Lower lobe of right lung (tissue), 2 donors: ENCODE data around the gene QRICH2. TPM values are rescaled to one million over a fixed set of nuclear protein-coding genes. Genes with fewer than 3 reads are reported as not detected.

Experiments used
- ATAC-seq, 2 donors: fragments of 200-7000 bp; cut with Tn5 transposase; one replicate each; pipeline ENCODE4 v1.9.1; 2020 to 2022; ENCODE audit warnings: mild to moderate bottlenecking in 2 of 2, moderate library complexity in 2 of 2
- DNase-seq: peaks from one replicate; pipeline ENCODE4 v3.0.0-alpha.2; 2020
- H3K27ac ChIP-seq: fragments of 200-600 bp; one replicate; pipeline ENCODE4 v1.8.0; 2022
- H3K27me3 ChIP-seq: fragments of 200-600 bp; one replicate; pipeline ENCODE4 v1.8.0; 2022; ENCODE audit warnings: low read depth
- H3K36me3 ChIP-seq: fragments of 200-600 bp; one replicate; pipeline ENCODE4 v1.8.0; 2022; ENCODE audit warnings: mild to moderate bottlenecking
- H3K4me1 ChIP-seq: fragments of 200-600 bp; one replicate; pipeline ENCODE4 v1.8.0; 2022
- H3K4me3 ChIP-seq: fragments of 200-600 bp; one replicate; pipeline ENCODE4 v1.8.0; 2022; ENCODE audit warnings: mild to moderate bottlenecking
- H3K9me3 ChIP-seq: fragments of 200-600 bp; one replicate; pipeline ENCODE4 v1.8.0; 2022
- intact Hi-C: fragments of 100-400 bp; cut with DNase I; formaldehyde crosslinking; loops from one replicate; pipeline ENCODE4 v1.11.0; 2022
- long read RNA-seq: library from polyadenylated mRNA; unstranded; transcript quantifications from one replicate; pipeline ENCODE4 v2.0.0, GENCODE V29; 2021
- total RNA-seq: library from RNA; stranded (reverse); fragmentation: NEBNext Ultra II Directional; extraction: Animal tissue kit (Norgen Biotek cat#: 25700); gene quantifications from one replicate; pipeline ENCODE4 v1.2.1, GENCODE V29; 2021
- TF ChIP-seq, protein P1 (sequence below): fragments of 200-600 bp; IDR thresholded peaks from one replicate; pipeline ENCODE4 v1.8.0; 2022; ENCODE audit warnings: antibody characterized with exemption, mild to moderate bottlenecking
- donor health status: DM: no; HTN: yes; CAD: no; lungs with severe emphysema.

The QRICH2 gene, protein sequence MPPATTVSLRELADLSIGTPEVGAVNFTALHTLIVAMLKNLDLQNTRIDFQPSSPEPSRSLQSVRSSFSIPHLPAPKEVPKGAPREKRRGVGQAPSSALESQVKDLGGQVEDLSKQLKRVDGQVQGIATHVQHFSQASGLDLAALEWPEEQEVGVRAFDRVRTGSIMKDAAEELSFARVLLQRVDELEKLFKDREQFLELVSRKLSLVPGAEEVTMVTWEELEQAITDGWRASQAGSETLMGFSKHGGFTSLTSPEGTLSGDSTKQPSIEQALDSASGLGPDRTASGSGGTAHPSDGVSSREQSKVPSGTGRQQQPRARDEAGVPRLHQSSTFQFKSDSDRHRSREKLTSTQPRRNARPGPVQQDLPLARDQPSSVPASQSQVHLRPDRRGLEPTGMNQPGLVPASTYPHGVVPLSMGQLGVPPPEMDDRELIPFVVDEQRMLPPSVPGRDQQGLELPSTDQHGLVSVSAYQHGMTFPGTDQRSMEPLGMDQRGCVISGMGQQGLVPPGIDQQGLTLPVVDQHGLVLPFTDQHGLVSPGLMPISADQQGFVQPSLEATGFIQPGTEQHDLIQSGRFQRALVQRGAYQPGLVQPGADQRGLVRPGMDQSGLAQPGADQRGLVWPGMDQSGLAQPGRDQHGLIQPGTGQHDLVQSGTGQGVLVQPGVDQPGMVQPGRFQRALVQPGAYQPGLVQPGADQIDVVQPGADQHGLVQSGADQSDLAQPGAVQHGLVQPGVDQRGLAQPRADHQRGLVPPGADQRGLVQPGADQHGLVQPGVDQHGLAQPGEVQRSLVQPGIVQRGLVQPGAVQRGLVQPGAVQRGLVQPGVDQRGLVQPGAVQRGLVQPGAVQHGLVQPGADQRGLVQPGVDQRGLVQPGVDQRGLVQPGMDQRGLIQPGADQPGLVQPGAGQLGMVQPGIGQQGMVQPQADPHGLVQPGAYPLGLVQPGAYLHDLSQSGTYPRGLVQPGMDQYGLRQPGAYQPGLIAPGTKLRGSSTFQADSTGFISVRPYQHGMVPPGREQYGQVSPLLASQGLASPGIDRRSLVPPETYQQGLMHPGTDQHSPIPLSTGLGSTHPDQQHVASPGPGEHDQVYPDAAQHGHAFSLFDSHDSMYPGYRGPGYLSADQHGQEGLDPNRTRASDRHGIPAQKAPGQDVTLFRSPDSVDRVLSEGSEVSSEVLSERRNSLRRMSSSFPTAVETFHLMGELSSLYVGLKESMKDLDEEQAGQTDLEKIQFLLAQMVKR (N-terminal part only)
- 4.5 TPM for total RNA-seq
- long read RNA-seq, partial matches to known transcripts, result 2 of 6 reads
- long read RNA-seq, other reads (novel, unspliced or antisense), result 4 of 6 reads

DNA sequence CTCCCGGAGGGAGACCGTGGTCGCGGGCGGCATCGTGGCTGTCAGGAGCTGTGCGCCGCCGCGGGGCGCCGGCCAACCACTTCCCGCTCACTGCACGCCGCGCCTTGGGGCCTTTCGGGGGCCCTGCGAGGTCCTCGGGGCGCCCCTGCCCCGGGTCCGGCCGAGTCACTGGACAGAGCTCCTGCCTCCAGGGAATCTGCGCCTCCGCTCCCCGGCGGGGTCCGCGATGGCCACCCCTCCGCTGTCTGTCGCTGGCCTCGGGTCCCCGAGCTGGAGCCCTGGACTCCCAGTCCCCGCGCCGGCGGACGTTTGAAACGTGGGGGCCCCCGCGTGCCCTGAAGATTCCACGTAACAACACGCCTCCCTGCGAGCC, at the start of gene QRICH2:
Gene QRICH2, minus strand, starts transcription at position 311 of the 373 bp plus-strand sequence. Its CDS starts 278 bp downstream, at position 33.
- ATAC-seq, result no peak
- no peaks in the 10 kb centered on the region for H3K9me3 ChIP-seq
- intact Hi-C loops, result no loop called here
- H3K4me3 ChIP-seq, result no peak within 1 kb of the TSS
- TF ChIP-seq, protein P1, sequence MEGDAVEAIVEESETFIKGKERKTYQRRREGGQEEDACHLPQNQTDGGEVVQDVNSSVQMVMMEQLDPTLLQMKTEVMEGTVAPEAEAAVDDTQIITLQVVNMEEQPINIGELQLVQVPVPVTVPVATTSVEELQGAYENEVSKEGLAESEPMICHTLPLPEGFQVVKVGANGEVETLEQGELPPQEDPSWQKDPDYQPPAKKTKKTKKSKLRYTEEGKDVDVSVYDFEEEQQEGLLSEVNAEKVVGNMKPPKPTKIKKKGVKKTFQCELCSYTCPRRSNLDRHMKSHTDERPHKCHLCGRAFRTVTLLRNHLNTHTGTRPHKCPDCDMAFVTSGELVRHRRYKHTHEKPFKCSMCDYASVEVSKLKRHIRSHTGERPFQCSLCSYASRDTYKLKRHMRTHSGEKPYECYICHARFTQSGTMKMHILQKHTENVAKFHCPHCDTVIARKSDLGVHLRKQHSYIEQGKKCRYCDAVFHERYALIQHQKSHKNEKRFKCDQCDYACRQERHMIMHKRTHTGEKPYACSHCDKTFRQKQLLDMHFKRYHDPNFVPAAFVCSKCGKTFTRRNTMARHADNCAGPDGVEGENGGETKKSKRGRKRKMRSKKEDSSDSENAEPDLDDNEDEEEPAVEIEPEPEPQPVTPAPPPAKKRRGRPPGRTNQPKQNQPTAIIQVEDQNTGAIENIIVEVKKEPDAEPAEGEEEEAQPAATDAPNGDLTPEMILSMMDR, result no peak
- no peaks in the 10 kb centered on the region for H3K27me3 ChIP-seq
- peaks cover 36% of the 10 kb centered on the region for H3K36me3 ChIP-seq
- no peak within 1 kb of the TSS for H3K27ac ChIP-seq
- no peak for DNase-seq
- H3K4me1 ChIP-seq, result no peaks in the 10 kb centered on the region

DNA sequence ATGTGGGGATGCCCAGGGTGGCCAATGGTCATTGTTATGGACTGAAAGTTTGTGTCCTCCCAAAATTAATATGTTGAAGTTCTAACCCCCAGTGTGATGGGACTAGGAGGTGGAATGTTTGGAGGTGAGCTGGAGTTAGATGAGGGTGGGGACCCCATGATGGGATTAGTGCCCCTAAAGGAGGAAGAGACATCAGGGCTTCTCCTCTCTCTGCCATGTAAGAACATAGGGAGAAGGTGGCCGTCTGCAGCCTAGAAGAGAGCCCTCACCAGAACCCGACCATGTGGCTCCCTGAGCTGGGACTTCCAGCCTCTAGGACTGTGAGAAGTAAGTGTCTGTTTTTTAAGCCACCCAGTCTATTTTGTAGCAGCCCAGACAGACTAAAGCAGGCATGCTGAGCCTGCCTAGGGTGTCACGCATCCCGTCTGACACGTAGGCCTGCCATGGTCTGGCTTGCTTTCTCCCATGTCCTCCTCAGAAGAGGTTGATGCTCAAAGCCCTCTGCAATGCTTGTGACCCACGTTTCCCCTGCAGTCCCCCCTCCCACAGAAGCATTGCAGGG, 49.6 kb upstream of the QRICH2 start:
- intact Hi-C loops, result no loop called here
- no peak overlapping the region for H3K4me3 ChIP-seq
- no peaks in the 10 kb centered on the region for H3K9me3 ChIP-seq
- H3K36me3 ChIP-seq, result no peaks in the 10 kb centered on the region
- H3K27me3 ChIP-seq, result no peaks in the 10 kb centered on the region
- H3K4me1 ChIP-seq, result peaks cover 17% of the 10 kb centered on the region
- DNase-seq, result no peak
- H3K27ac ChIP-seq, result no peak overlapping the region
- ATAC-seq, result no peak
- TF ChIP-seq, protein P1, result no peak

DNA sequence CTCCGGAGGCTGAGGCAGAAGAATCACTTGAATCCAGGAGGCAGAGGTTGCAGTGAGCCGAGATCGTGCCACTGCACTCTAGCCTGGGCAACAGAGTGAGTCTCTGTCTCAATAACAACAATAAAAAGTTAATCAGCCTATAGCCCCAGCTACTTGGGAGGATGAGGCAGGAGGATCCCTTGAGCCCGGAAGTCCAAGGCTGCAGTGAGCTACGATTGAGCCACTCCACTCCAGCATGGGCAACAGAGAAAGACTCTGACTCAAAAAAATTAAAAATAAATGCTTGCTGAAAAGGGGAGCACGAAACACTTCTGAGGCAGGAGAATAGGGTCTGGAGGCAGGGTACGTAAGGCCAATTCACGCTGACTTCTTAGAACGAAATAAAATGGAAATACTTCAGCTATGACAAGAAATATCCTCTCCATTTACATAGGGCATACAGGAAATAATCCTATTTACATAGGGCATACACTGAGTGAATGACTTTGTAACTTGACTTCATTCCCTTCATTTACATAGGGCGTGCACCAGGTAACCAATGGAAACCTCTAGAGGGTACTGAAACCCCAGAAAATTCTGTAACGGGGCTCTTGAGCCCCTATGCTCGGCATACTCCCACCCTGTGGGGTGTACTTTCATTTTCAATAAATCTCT, 48.9 kb upstream of the QRICH2 start:
- H3K27ac ChIP-seq, result no peak overlapping the region
- H3K4me3 ChIP-seq, result no peak overlapping the region
- H3K27me3 ChIP-seq, result no peaks in the 10 kb centered on the region
- TF ChIP-seq, protein P1, result no peak
- no peaks in the 10 kb centered on the region for H3K36me3 ChIP-seq
- intact Hi-C loops, result no loop called here
- no peaks in the 10 kb centered on the region for H3K9me3 ChIP-seq
- peaks cover 16% of the 10 kb centered on the region for H3K4me1 ChIP-seq
- DNase-seq (no peak), ATAC-seq (no peak)

DNA sequence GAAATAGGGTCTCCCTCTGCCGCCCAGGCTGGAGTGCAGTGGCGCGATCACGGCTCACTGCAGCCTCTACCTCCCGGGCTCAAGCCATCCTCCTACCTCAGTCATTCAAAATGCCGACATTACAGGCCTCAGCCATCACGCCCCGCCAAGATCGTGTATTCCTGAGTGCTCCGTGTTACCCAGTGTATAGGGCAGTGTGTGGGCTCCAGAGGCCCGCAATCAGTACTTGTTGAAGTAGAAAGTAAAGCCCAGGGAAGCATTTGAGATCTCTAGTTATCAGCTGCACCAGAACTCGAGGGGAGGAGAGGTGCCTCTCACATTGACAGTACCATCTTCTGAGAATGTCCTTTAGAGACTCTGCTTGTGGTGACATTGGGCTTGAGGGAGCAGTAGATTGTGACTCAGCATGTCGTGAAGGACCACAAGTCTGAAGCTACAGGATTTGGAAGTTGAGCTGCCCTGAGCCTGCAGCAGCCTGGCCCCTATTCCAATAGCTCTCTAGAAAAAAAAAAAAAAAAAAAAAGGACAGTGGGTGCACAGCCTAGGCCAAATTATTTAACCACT, 46.8 kb upstream of the QRICH2 start:
- no peaks in the 10 kb centered on the region for H3K36me3 ChIP-seq
- intact Hi-C loops, result no loop called here
- TF ChIP-seq, protein P1, result no peak
- peak overlapping the region; percentile 95 for H3K4me3 ChIP-seq
- H3K9me3 ChIP-seq, result no peaks in the 10 kb centered on the region
- H3K27ac ChIP-seq, result no peak overlapping the region
- DNase-seq, result peak; percentile 36
- H3K27me3 ChIP-seq, result no peaks in the 10 kb centered on the region
- ATAC-seq, result no peak
- peaks cover 21% of the 10 kb centered on the region for H3K4me1 ChIP-seq
